Neuronal stem cell (in vitro differentiated cells): ENCODE data around the gene PTPN6.

Source experiments
- DNase-seq: peaks from one replicate; pipeline ENCODE4 v3.0.0-alpha.2; 2013; ENCODE audit warnings: low spot score
- H2AFZ ChIP-seq: one replicate; pipeline ENCODE4 v1.6.1; 2013; ENCODE audit warnings: mild to moderate bottlenecking, low read length, inconsistent platforms
- H2AK5ac ChIP-seq: 2 replicates; pipeline ENCODE4 v1.6.1; 2013; ENCODE audit warnings: low read depth, mild to moderate bottlenecking, inconsistent platforms, low read length, moderate library complexity, mixed read lengths
- H2BK120ac ChIP-seq: 2 replicates; pipeline ENCODE4 v1.6.1; 2013; ENCODE audit warnings: low read depth, mild to moderate bottlenecking, inconsistent platforms, low read length, moderate library complexity, mixed read lengths
- H2BK12ac ChIP-seq: one replicate; pipeline ENCODE4 v1.6.1; 2013; ENCODE audit warnings: low read length, inconsistent platforms
- H2BK15ac ChIP-seq: 2 replicates; pipeline ENCODE4 v1.6.1; 2013; ENCODE audit warnings: mild to moderate bottlenecking, low read length, inconsistent platforms, mixed read lengths
- H2BK5ac ChIP-seq: one replicate; pipeline ENCODE4 v1.6.1; 2013; ENCODE audit warnings: inconsistent platforms, mild to moderate bottlenecking, low read length, moderate library complexity
- H3K14ac ChIP-seq: one replicate; pipeline ENCODE4 v1.6.1; 2013; ENCODE audit warnings: low read length, inconsistent platforms
- H3K18ac ChIP-seq: 2 replicates; pipeline ENCODE4 v1.6.1; 2013; ENCODE audit warnings: low read length, inconsistent platforms
- H3K23ac ChIP-seq: 2 replicates; pipeline ENCODE4 v1.6.1; 2013; ENCODE audit warnings: low read depth, mild to moderate bottlenecking, mixed read lengths, low read length, inconsistent platforms; ENCODE audit not compliant: poor library complexity
- H3K27ac ChIP-seq: replicated peaks from 3 replicates; pipeline ENCODE4 v1.5.1; 2013; ENCODE audit warnings: low read length, inconsistent platforms
- H3K27me3 ChIP-seq, 3 experiments: 2 replicates each; pipeline ENCODE4 v1.6.1; 2013; ENCODE audit warnings: low read length in 3 of 3, mild to moderate bottlenecking in 2 of 3, inconsistent platforms in 1 of 3, low read depth in 1 of 3, mixed read lengths in 1 of 3, moderate library complexity in 1 of 3; ENCODE audit not compliant: control insufficient read depth in 3 of 3, insufficient read depth in 3 of 3
- H3K36me3 ChIP-seq, 2 donors: replicated peaks in 1 of 2; 2 replicates each; pipeline ENCODE4 v1.6.1; 2013; ENCODE audit warnings: low read length in 2 of 2; ENCODE audit not compliant: control insufficient read depth in 2 of 2, insufficient read depth in 2 of 2
- H3K4ac ChIP-seq: 2 replicates; pipeline ENCODE4 v1.6.1; 2013; ENCODE audit warnings: inconsistent platforms, mild to moderate bottlenecking, low read length, moderate library complexity
- H3K4me1 ChIP-seq, 2 donors: 1 replicate in 1 of 2; 2 replicates in 1 of 2; pipeline ENCODE4 v1.6.1; 2013; ENCODE audit warnings: low read length in 2 of 2, low read depth in 1 of 2; ENCODE audit not compliant: control insufficient read depth in 2 of 2, insufficient read depth in 1 of 2
- H3K4me2 ChIP-seq: one replicate; pipeline ENCODE4 v1.6.1; 2013; ENCODE audit warnings: mild to moderate bottlenecking, low read length, inconsistent platforms; ENCODE audit not compliant: insufficient read depth, poor library complexity, severe bottlenecking
- H3K4me3 ChIP-seq, 2 donors: 2 replicates each; pipeline ENCODE4 v1.5.1; 2013; ENCODE audit warnings: low read length in 2 of 2, mild to moderate bottlenecking in 2 of 2, inconsistent platforms in 1 of 2, moderate library complexity in 1 of 2
- H3K79me1 ChIP-seq: one replicate; pipeline ENCODE4 v1.6.1; 2013; ENCODE audit warnings: low read depth, mild to moderate bottlenecking, inconsistent platforms, low read length, moderate library complexity
- H3K9ac ChIP-seq: one replicate; pipeline ENCODE4 v1.6.1; 2013; ENCODE audit warnings: mild to moderate bottlenecking, low read depth, low read length, inconsistent platforms; ENCODE audit not compliant: poor library complexity
- H3K9me3 ChIP-seq, 2 donors: replicated peaks in 1 of 2; 2 replicates each; pipeline versions ENCODE3 to v1.6.1; 2013; ENCODE audit warnings: low read length in 2 of 2, mild to moderate bottlenecking in 2 of 2, inconsistent platforms in 1 of 2, low read depth in 1 of 2, mixed read lengths in 1 of 2, moderate library complexity in 1 of 2; ENCODE audit not compliant: control insufficient read depth in 2 of 2, insufficient read depth in 1 of 2
- H4K8ac ChIP-seq: one replicate; pipeline ENCODE4 v1.6.1; 2013; ENCODE audit warnings: low read depth, mild to moderate bottlenecking, inconsistent platforms, low read length, moderate library complexity
- H4K91ac ChIP-seq: one replicate; pipeline ENCODE4 v1.6.1; 2013; ENCODE audit warnings: low read length, low read depth, mild to moderate bottlenecking, inconsistent platforms; ENCODE audit not compliant: poor library complexity
- WGBS, 2 donors: extraction: QIAGEN DNeasy Blood & Tissue Kit; methylation state at CpG; one replicate each; pipeline ENCODE4 v1.1.7; 2013; ENCODE audit warnings: missing lambda C conversion rate in 2 of 2, mixed read lengths in 1 of 2; ENCODE audit not compliant: insufficient read length in 2 of 2, insufficient replicate concordance in 1 of 2; ENCODE audit errors: extremely low coverage in 2 of 2; 5-methylcytosine and 5-hydroxymethylcytosine counted together

Gene PTPN6

GRCh38 chr12:6961695-6962284, 10.6 kb downstream of the PTPN6 start:
- peaks cover 10 to 27% of the 10 kb centered on the region in 2 donors for H3K36me3 ChIP-seq
- H2BK5ac ChIP-seq: no peak overlapping the region
- H4K91ac ChIP-seq: peak overlapping the region; percentile 16
- H3K4me2 ChIP-seq: peak overlapping the region; percentile 38
- H3K4ac ChIP-seq: no peak overlapping the region
- H3K4me1 ChIP-seq: peaks cover 15 to 23% of the 10 kb centered on the region in 2 donors
- no peak overlapping the region for H3K23ac ChIP-seq
- no peak overlapping the region for H3K4me3 ChIP-seq
- H3K27ac ChIP-seq: peak overlapping the region; percentile 48
- H3K79me1 ChIP-seq: no peaks in the 10 kb centered on the region
- H3K9ac ChIP-seq: peak overlapping the region; percentile 33
- H3K9me3 ChIP-seq: no peaks in the 10 kb centered on the region
- no CpG with 5 or more reads among the region's 16 CpGs for WGBS, 2 donors
- H2BK15ac ChIP-seq: no peak overlapping the region
- no peak overlapping the region for H3K14ac ChIP-seq
- peak overlapping the region; percentile 3 for H3K18ac ChIP-seq
- peak overlapping the region; percentile 86 for H2AFZ ChIP-seq
- H2BK12ac ChIP-seq: no peak overlapping the region
- peak; percentile 72 for DNase-seq
- H2BK120ac ChIP-seq: no peak overlapping the region
- H3K27me3 ChIP-seq: no peaks in the 10 kb centered on the region
- no peak overlapping the region for H4K8ac ChIP-seq
- no peak overlapping the region for H2AK5ac ChIP-seq

GRCh38 chr12:6962285-6963015, 11.3 kb downstream of the PTPN6 start:
- H4K8ac ChIP-seq: peak overlapping the region; percentile 52
- peak overlapping the region; percentile 70 for H3K23ac ChIP-seq
- H3K79me1 ChIP-seq: no peaks in the 10 kb centered on the region
- H3K4ac ChIP-seq: peak overlapping the region; percentile 77
- H2AFZ ChIP-seq: peak overlapping the region; percentile 86
- no peaks in the 10 kb centered on the region for H3K9me3 ChIP-seq
- DNase-seq: no peak
- no peak overlapping the region for H3K4me2 ChIP-seq
- peak overlapping the region; percentile 90 for H2BK12ac ChIP-seq
- peak overlapping the region; percentile 67 for H2BK5ac ChIP-seq
- peak overlapping the region; percentile 56 for H3K9ac ChIP-seq
- WGBS, 2 donors: no CpG with 5 or more reads among the region's 25 CpGs
- peaks cover 15 to 34% of the 10 kb centered on the region in 2 donors for H3K36me3 ChIP-seq
- peak overlapping the region; percentile 79 for H4K91ac ChIP-seq
- peaks cover 15 to 23% of the 10 kb centered on the region in 2 donors for H3K4me1 ChIP-seq
- H3K27ac ChIP-seq: peak overlapping the region; percentile 47
- peak overlapping the region; percentile 98 for H2BK15ac ChIP-seq
- peak overlapping the region; percentile 98 for H2AK5ac ChIP-seq
- H3K27me3 ChIP-seq: no peaks in the 10 kb centered on the region
- H2BK120ac ChIP-seq: peak overlapping the region; percentile 83
- H3K4me3 ChIP-seq: peak overlapping the region in 1 of 2 donors; percentile 41
- peak overlapping the region; percentile 99 for H3K18ac ChIP-seq
- H3K14ac ChIP-seq: peak overlapping the region; percentile 78

DNA sequence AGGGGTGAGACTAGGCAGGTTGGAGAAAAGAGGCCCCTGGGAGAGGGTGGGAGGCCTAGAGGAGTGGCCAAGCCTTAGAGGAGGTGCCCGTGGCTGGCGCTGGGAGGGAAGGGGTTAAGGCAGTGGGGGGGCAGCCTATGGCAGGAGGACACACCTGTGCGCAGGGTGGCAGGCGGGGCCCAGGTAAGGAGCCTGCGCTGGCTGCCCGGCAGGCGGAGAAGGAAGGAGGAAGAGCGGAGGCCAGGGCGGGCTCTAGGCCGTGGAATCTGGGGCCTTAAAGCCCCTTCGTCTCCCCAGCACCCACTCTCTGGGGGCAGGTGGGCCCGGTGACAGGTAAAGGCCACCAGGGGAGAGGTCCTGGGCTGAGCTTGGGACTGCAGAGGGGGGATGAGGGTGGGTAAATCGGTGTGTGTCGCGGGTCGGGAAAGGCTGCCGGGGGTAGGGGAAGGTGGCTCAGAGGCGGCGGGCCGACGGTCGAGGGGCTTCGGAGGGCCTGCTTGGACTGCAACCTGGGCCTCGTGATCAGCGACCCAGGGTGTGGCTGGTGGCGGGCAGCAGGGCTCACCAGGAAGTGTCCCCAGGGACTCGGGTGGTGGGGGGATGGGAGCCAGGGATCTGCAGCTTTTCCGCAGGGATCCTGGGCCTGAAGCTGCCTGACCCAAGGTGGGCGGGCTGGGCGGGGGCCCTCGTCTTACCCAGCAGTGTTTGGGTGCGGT, 12.0 kb downstream of the PTPN6 start:
- peak overlapping the region; percentile 99 for H3K18ac ChIP-seq
- H3K4ac ChIP-seq: peak overlapping the region; percentile 77
- peak overlapping the region; percentile 31 for H3K9ac ChIP-seq
- peak overlapping the region; percentile 79 for H4K91ac ChIP-seq
- H4K8ac ChIP-seq: no peak overlapping the region
- peak overlapping the region; percentile 90 for H2BK12ac ChIP-seq
- H3K27me3 ChIP-seq: no peaks in the 10 kb centered on the region
- DNase-seq: no peak
- H2AK5ac ChIP-seq: peak overlapping the region; percentile 98
- peak overlapping the region; percentile 60 for H3K14ac ChIP-seq
- H2BK15ac ChIP-seq: peak overlapping the region; percentile 98
- peak overlapping the region; percentile 67 for H2BK5ac ChIP-seq
- H3K36me3 ChIP-seq: peaks cover 22 to 41% of the 10 kb centered on the region in 2 donors
- peak overlapping the region; percentile 86 for H2AFZ ChIP-seq
- no peaks in the 10 kb centered on the region for H3K79me1 ChIP-seq
- H3K23ac ChIP-seq: peak overlapping the region; percentile 70
- no peaks in the 10 kb centered on the region for H3K9me3 ChIP-seq
- H3K4me3 ChIP-seq: no peak overlapping the region
- whole genome bisulfite sequencing, 2 donors: no CpG with 5 or more reads among the region's 32 CpGs
- H3K27ac ChIP-seq: no peak overlapping the region
- no peak overlapping the region for H3K4me2 ChIP-seq
- peak overlapping the region; percentile 83 for H2BK120ac ChIP-seq
- peaks cover 15 to 23% of the 10 kb centered on the region in 2 donors for H3K4me1 ChIP-seq
